LNCaP clone FGC (cell line): Measurements from ENCODE around the gene CCDC102A.

ENCODE experiments used
- DNase-seq: peaks from one replicate; pipeline ENCODE4 v3.0.0-alpha.2; 2011; ENCODE audit warnings: low read depth
- H3K4me3 ChIP-seq: 2 replicates; pipeline ENCODE4 v1.5.1; 2011; ENCODE audit warnings: mild to moderate bottlenecking, low read depth, low read length, control low read depth
- CTCF ChIP-seq: IDR thresholded peaks from 2 replicates; pipeline ENCODE4 v1.5.1; 2012; ENCODE audit warnings: mild to moderate bottlenecking; ENCODE audit not compliant: control insufficient read depth, insufficient read depth; ENCODE audit errors: extremely low read depth

The CCDC102A gene

GRCh38 chr16:57527610-57528360, 8.6 kb downstream of the CCDC102A start:
- no peak for TF ChIP-seq CTCF
- H3K4me3 ChIP-seq: no peak overlapping the region
- DNase-seq: no peak

- DNase-seq: no peak
- TF ChIP-seq CTCF: no peak
- H3K4me3 ChIP-seq: no peak overlapping the region
Measured at GRCh38 chr16:57527027-57527426, 9.3 kb downstream of the CCDC102A start.

- DNase-seq: no peak
- H3K4me3 ChIP-seq: no peak overlapping the region
- no peak for TF ChIP-seq CTCF
Measured at GRCh38 chr16:57526498-57526897, 9.9 kb downstream of the CCDC102A start.

GRCh38 chr16:57525761-57526160, 10.6 kb downstream of the CCDC102A start:
- TF ChIP-seq CTCF: no peak
- H3K4me3 ChIP-seq: no peak overlapping the region
- no peak for DNase-seq

- no peak overlapping the region for H3K4me3 ChIP-seq
- DNase-seq: no peak
Measured at GRCh38 chr16:57522960-57523359, 13.4 kb downstream of the CCDC102A start.

GRCh38 chr16:57519796-57520360, 16.5 kb downstream of the CCDC102A start:
- peak; percentile 96 for TF ChIP-seq CTCF
- no peak overlapping the region for H3K4me3 ChIP-seq
- no peak for DNase-seq

More at GRCh38 chr16:57522960-57523359, 13.4 kb downstream of the CCDC102A start:
- no peak for TF ChIP-seq CTCF
